ENCODE measurements around the gene ERI2.

DNA sequence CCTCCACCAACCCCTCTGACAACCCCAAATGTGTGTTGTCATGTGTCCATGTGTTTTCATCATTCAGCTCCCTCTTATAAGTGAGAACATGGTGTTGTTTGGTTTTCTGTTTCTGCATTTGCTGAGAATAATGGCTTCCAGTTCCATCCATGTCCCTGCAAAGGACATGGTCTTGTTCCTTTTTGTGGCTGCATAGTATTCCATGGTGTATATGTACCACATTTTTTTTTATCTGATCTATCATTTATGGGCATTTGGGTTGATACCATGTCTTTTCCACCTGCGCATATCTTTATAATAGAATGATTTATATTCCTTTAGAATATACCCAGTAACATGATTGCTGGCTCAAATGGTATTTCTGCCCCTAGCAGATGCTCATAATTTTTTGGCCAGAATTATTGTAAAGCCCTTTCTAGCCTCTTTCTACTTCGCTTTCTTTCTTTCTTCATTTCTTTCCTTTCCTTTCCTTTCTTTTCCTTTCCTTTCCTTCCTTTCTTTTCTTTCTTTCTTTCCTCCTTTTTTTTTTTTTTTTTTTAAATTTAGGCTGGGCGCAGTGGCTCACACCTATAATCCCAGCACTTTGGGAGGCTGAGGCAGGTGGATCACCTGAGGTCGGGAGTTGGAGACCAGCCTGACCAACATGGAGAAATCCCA, 12.8 kb upstream of the ERI2 start:
- TF ChIP-seq EZH2 (IDR thresholded peaks at IDR 0.05; ENCODE audit: low read length, unreplicated experiment) (no peak), EZH2phosphoT487 (IDR thresholded peaks at IDR 0.05; ENCODE audit: borderline replicate concordance, low read length) (no peak)
- TF ChIP-seq, protein P1, sequence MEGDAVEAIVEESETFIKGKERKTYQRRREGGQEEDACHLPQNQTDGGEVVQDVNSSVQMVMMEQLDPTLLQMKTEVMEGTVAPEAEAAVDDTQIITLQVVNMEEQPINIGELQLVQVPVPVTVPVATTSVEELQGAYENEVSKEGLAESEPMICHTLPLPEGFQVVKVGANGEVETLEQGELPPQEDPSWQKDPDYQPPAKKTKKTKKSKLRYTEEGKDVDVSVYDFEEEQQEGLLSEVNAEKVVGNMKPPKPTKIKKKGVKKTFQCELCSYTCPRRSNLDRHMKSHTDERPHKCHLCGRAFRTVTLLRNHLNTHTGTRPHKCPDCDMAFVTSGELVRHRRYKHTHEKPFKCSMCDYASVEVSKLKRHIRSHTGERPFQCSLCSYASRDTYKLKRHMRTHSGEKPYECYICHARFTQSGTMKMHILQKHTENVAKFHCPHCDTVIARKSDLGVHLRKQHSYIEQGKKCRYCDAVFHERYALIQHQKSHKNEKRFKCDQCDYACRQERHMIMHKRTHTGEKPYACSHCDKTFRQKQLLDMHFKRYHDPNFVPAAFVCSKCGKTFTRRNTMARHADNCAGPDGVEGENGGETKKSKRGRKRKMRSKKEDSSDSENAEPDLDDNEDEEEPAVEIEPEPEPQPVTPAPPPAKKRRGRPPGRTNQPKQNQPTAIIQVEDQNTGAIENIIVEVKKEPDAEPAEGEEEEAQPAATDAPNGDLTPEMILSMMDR (conservative IDR thresholded peaks at IDR 0.05; ENCODE audit: low read depth, low read length), result no peak
